Measurements from ENCODE around the gene CNTNAP5.

DNA sequence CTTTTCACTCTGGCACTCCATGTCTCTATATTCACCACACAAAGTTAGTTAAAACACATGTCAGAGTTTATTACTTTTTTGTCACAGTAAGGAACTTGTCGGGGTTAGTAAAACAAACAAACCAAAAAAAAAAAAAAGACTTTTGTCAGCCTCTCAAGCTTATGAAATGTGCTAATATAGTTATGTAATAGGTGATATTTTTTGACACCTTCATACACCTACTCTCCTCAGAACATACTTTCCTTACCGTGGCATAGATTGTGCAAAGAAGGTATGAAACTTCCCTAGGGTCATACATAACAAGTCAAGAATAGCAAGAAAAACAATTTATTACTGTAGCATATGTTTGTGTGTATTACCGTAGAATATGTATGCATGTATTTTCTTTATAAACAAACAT is 633.3 kb downstream of the CNTNAP5 start:
- TF ChIP-seq CTCF (IDR thresholded peaks at IDR 0.05): no peak
- TF ChIP-seq POLR2AphosphoS5 (IDR thresholded peaks at IDR 0.05): no peak
- TF ChIP-seq POLR2A (IDR thresholded peaks at IDR 0.05): no peak
- no peak for TF ChIP-seq EP300 (IDR thresholded peaks at IDR 0.05; ENCODE audit: low read depth)
